Activated T-helper 9 cell treated with anti-CD3 and anti-CD28 coated beads, Interleukin-2, amount 50 U/mL, for 16 hours (primary cell): ENCODE data around the gene SRC.

Experiments used
- DNase-seq: peaks from one replicate; pipeline ENCODE4 v3.0.0-alpha.2; 2020; ENCODE audit warnings: low read depth

SRC gene

GRCh38 chr20:37345339-37346235 is at the start of gene SRC:
Gene SRC, plus strand, starts transcription at chr20:37346140. Its CDS starts 38,014 bp downstream, at chr20:37384154.
- DNase-seq, result peak; percentile 28

GRCh38 chr20:37296371-37296770 is 49.6 kb upstream of the SRC start:
- no peak for DNase-seq

DNA sequence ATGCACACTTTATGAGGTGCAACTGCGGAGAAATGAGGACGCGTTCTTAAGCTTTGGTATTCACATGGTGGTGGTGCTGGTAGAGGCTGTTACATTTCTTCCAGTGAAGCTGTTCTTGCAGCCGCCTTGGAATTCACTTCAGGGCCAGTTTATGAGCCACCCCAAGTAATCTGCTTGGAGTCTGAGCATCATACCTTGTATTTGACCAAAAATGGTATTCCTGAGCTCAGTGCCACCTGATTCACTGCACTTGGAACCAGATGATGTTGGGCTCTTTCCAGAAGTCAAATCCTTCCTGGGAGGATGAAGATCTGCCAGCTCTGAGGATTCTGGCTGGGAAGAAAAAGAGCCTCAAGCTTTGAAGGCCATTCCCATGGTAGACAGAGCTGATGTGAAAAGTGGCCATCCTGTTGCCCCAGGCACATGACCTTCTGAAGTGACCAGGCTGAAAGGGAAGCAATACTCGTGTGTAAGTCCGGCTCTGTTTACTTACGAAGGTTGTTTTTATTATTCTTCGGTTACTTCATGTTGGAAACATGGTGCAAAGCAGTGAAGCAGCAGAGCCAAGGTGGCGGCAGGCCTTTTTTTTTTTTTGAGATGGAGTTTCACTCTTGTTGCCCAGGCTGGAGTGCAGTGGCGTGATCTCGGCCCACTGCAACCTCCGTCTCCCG is 48.7 kb upstream of the SRC start:
- no peak for DNase-seq

DNA sequence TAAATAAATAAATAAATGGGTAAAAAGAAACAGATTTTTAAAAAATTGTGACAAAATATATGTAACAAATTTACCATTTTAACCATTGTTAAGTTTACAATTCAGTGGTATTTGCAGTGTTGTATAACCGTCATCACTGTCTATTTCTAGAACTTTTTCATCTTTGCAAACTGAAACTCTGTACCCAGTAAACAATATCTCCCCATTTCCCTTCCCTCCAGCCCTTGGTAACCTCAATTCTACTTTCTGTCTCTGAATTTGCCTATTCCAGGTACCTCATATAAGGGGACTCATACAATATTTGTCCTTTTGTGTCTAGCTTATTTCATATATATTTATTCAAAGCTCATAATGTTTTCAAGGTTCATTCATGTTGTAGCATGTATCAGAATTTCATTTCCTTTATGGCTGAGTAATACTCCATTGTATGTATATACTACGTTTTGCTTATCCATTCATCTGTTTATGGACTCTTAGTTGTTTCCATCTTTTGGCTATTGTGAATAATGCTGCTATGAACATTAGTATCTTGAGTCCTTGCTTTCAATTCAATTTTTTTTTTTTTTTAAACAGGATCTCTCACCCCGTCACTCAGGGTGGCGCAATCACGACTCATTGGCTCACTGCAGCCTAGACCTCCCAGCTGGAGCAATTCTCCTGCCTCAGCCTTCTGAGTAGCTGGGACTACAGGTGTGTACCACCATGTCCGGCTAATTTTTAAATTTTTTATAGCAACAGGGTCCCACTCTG is 47.6 kb upstream of the SRC start:
- no peak for DNase-seq

DNA sequence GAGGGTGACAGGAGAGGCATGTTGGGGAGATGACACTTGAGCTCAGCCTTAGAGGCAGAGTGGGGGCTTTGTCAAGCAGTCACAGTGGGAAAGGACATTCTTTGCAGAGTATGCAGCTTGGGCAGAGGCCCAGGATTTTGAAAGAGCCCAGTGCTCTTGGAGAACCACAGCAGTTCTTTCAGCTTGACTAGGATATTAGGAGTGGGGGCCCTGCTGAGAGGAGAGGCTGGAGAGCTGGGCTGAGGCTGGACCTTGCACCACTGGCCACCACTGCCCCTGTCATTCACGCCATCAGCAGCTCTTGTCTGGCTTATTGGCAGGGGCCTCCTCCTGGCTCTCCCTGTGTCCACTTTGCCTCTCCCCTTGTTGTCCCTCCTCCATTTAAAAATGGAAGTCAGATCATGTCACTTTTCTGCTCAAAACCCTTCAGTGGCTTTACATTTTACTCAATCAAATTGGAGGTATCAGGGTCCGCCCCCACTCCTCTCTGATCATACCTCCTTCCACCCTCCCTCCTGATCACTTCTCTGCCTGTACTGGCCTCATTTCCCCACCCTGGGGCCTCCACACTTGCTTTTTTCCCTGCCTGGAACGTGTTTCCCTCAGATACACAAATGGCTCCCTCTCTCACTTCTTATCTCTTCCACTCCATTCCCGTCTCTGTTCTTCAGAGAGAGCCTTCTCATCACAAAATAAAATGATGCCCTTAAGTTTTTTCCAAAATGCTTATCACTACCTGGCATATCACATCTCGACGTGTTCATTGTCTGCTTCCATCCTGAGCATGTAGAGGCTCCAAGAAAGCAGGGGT is 46.0 kb upstream of the SRC start:
- DNase-seq, result no peak

GRCh38 chr20:37301120-37301519 is 44.8 kb upstream of the SRC start:
- DNase-seq, result no peak

- no peak for DNase-seq
Measured at GRCh38 chr20:37301558-37301957, 44.4 kb upstream of the SRC start.

GRCh38 chr20:37302981-37303380 is 43.0 kb upstream of the SRC start:
- no peak for DNase-seq

DNA sequence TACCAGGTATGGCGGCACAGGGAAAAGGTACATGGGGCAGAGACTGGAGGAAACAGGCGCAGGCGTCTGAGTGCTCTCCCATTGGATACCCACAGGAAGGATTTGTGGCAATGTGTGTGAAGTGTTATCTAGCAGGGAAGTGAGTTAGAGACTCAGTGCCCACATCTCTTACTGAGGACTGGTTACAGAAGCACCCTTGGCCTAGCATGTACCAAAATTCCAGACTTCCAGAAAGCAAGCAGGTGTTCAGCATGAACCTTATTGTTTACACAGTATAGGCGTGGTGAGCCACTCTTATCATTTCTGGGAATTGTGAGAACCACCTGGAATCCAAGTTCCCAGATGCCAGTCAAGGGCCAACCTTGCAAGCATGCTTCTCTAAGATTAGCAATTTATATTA is 42.3 kb upstream of the SRC start:
- no peak for DNase-seq

DNA sequence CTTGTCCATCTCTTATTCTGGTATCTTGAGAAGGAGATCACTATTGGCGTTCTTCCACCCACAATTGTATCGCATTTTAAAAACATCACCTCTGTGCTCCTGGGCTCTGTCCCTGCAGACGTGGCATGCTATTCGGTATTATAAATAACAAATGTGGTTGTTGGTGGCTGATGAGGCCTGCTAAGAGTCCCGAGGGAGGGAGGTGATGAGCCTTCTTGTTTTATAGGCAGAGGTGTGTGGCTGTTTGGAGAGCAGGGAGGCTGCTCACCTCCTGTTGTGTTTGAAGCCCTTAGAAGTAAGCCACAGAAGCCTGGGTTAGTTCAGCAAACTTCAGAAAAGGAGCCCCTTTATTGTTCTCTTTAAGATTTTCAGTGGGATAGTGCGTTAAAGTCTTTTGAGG is 40.9 kb upstream of the SRC start:
- no peak for DNase-seq

- DNase-seq, result no peak
Measured at GRCh38 chr20:37305839-37306238, 40.1 kb upstream of the SRC start.

DNA sequence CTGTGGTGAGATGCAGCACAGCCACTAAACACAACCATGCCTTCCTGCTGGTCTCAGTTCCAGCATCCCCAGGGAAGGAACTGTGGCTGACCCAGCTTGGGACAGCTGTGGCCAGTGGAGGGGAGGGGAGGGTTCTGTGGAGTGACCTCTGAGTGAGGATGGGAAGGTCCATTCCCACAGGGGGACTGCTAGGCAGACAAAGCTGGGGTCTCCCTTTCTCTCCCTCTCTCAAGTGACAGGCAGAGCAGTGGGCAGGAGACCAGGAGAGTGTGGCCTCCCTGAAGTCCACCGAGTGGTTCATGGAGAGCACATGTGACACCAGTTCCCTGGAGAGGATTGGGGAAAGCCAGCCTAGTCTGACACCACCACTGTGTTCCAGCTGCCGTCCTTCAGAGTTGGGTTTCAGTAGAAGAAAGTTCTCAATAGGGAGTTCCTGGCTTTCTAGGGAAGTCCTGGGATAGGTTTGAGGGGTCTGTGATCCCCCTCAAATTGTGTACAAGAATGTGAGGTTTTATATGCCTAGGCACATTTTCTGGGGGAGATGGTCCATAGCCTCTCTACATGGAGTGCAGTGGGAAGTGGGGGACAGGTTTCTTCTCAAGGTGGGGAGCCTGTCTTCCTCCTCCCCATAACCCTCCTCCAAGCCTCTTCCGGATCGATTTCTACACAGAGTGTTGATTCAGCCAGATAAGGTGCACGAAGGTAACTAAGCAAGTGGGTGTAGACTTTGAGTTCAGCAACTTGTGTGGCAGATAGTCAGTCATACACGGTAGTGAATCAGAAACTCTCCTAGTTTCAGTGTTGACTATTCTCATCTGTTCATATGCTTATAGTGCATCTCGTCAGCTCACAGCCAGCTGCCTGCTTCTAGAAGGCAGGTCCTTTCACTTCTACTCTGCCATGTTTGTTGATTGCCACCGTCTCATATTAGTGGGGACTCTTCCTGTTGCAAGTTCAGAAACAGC is 37.6 kb upstream of the SRC start:
- DNase-seq, result no peak

DNA sequence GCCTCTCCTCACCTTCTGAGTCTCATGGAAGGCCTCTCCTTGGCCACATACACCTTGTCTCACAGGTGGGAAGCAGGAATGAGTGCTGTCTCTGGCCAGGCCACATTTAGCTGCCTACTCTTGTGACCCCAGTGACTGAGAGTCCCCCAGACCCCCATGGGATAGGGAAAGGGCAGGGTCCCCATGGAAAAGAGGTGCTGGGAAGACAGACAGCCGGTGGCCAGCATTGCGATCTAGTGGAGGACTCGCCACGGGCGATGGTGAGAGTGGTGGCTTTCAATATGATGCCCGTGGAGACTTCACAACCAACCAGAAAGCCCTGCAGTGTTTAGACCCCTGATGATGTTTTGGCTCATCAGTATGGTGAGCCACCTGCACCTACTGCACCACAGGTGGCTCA is 36.6 kb upstream of the SRC start:
- no peak for DNase-seq

DNA sequence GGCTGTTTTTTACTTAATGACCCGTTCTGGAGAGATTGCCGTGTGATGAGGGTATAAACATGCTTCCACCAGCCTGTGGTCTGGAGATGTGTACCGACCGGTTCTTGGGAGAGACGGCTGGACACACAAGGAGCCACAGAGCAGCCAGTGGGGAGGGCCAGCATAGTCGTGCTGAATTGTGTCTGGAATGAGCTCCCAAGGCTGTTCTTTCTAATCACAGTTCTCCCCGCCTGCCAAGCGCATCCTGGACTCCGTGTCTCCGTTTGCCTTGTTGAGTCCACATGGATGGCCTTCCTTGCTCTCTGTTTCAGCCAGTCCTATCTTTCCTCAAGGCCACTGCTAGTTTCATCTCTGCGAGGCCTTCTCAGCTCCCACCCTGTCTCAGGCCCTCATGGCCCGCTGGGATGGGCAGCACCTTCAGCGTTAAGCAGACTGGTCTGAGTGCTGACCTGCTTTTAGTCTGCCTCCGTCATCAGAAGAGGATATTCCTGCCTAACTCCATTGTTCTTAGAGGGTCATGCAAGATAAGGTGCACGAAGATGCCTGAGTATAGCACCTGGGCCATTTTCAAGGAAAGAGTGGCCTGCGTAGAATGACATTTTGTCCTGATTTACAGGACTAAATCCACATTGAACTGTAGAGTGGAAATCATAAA is 35.9 kb upstream of the SRC start:
- DNase-seq, result no peak

GRCh38 chr20:37310951-37311350 is 35.0 kb upstream of the SRC start:
- no peak for DNase-seq

GRCh38 chr20:37311710-37312355 is 34.1 kb upstream of the SRC start:
- no peak for DNase-seq

GRCh38 chr20:37313546-37314091 is 32.3 kb upstream of the SRC start:
- DNase-seq, result no peak

- no peak for DNase-seq
Measured at GRCh38 chr20:37314099-37314498, 31.8 kb upstream of the SRC start.

DNA sequence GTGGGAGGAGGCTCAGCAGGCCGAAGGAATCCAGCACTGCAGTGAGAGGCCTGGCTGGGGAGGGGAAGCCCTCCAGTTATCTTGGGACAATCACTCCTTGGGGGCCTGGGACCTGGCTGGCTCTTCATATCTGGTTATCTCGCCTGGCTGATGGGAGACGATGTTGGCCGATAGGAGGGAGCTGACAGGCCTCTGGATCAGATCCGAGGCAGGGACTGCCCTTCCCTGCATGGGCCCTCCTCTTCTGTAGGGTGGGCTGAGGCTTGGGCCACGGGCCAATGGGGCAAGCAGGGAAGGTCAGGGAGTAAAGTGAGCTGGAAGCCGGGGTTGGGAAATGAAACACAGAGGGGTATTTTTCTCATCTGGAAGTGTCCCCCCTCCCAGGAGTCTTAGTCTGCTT is 31.3 kb upstream of the SRC start:
- DNase-seq, result no peak
